Mesenchymal stem cell (in vitro differentiated cells and primary cell): ENCODE results near the gene P2RX5.

Source experiments
- DNase-seq: peaks from one replicate; pipeline ENCODE4 v3.0.0-alpha.2; 2013
- H2AFZ ChIP-seq: one replicate; pipeline ENCODE4 v1.6.1; 2013; ENCODE audit warnings: low read depth, mild to moderate bottlenecking, control low read depth, inconsistent platforms, low read length, moderate library complexity
- H2AK5ac ChIP-seq: 2 replicates; pipeline ENCODE4 v1.6.1; 2013; ENCODE audit warnings: low read length, moderate library complexity, mild to moderate bottlenecking, inconsistent platforms; ENCODE audit not compliant: severe bottlenecking
- H2BK120ac ChIP-seq: one replicate; pipeline ENCODE4 v1.6.1; 2013; ENCODE audit warnings: low read depth, mild to moderate bottlenecking, inconsistent platforms, low read length, moderate library complexity
- H2BK12ac ChIP-seq, 2 experiments: one replicate each; pipeline ENCODE4 v1.6.1; 2013; ENCODE audit warnings: inconsistent platforms in 2 of 2, low read length in 2 of 2, mild to moderate bottlenecking in 2 of 2, moderate library complexity in 2 of 2, control low read depth in 1 of 2
- H2BK15ac ChIP-seq: one replicate; pipeline ENCODE4 v1.6.1; 2013; ENCODE audit warnings: mild to moderate bottlenecking, low read depth, inconsistent platforms; ENCODE audit not compliant: poor library complexity, severe bottlenecking
- H2BK5ac ChIP-seq: 2 replicates; pipeline ENCODE4 v1.6.1; 2013; ENCODE audit warnings: low read depth, mild to moderate bottlenecking, low read length, control low read depth, inconsistent platforms; ENCODE audit not compliant: poor library complexity, severe bottlenecking
- H3K14ac ChIP-seq, 2 experiments: one replicate each; pipeline ENCODE4 v1.6.1; 2013; ENCODE audit warnings: inconsistent platforms in 2 of 2, low read length in 2 of 2, control low read depth in 1 of 2, mild to moderate bottlenecking in 1 of 2, moderate library complexity in 1 of 2
- H3K18ac ChIP-seq, 2 experiments: one replicate each; pipeline ENCODE4 v1.6.1; 2013; ENCODE audit warnings: inconsistent platforms in 2 of 2, low read length in 2 of 2, control low read depth in 1 of 2, low read depth in 1 of 2, mild to moderate bottlenecking in 1 of 2
- H3K23ac ChIP-seq, 2 experiments: one replicate each; pipeline ENCODE4 v1.6.1; 2013; ENCODE audit warnings: inconsistent platforms in 2 of 2, low read length in 2 of 2, mild to moderate bottlenecking in 2 of 2, moderate library complexity in 2 of 2, control low read depth in 1 of 2
- H3K27ac ChIP-seq: 2 replicates; pipeline ENCODE4 v1.5.1; 2013; ENCODE audit warnings: mild to moderate bottlenecking, moderate library complexity, low read length, control low read depth, inconsistent platforms; ENCODE audit not compliant: poor library complexity, severe bottlenecking
- H3K27me3 ChIP-seq, 2 experiments: 2 replicates each; pipeline versions ENCODE4 v1.6.1 to v1.7.0; 2013; ENCODE audit warnings: low read length in 2 of 2, mild to moderate bottlenecking in 2 of 2, moderate library complexity in 2 of 2, control low read depth in 1 of 2, inconsistent platforms in 1 of 2; ENCODE audit not compliant: control insufficient read depth in 1 of 2, insufficient read depth in 1 of 2
- H3K36me3 ChIP-seq, 2 experiments: 2 replicates each; pipeline versions ENCODE4 v1.6.1 to v1.7.0; 2013; ENCODE audit warnings: low read length in 2 of 2, control low read depth in 1 of 2, inconsistent platforms in 1 of 2, low read depth in 1 of 2, mild to moderate bottlenecking in 1 of 2; ENCODE audit not compliant: insufficient read depth in 2 of 2, control insufficient read depth in 1 of 2
- H3K4ac ChIP-seq, 2 experiments: one replicate each; pipeline ENCODE4 v1.6.1; 2013; ENCODE audit warnings: inconsistent platforms in 2 of 2, low read length in 2 of 2, mild to moderate bottlenecking in 2 of 2, moderate library complexity in 2 of 2, control low read depth in 1 of 2, low read depth in 1 of 2
- H3K4me1 ChIP-seq: 2 replicates; pipeline ENCODE4 v1.6.1; 2013; ENCODE audit warnings: low read depth, low read length, control low read depth; ENCODE audit not compliant: control insufficient read depth, insufficient read depth
- H3K4me2 ChIP-seq: 2 replicates; pipeline ENCODE4 v1.6.1; 2013; ENCODE audit warnings: low read length, mild to moderate bottlenecking, inconsistent platforms; ENCODE audit not compliant: poor library complexity, severe bottlenecking
- H3K4me3 ChIP-seq, 2 experiments: 2 replicates each; pipeline versions ENCODE4 v1.5.1 to v1.7.0; 2013; ENCODE audit warnings: low read length in 2 of 2, mild to moderate bottlenecking in 2 of 2, control low read depth in 1 of 2, low read depth in 1 of 2; ENCODE audit not compliant: insufficient read depth in 1 of 2
- H3K79me1 ChIP-seq: replicated peaks from 2 replicates; pipeline ENCODE4 v1.6.1; 2013; ENCODE audit warnings: mild to moderate bottlenecking, control low read depth, low read length, inconsistent platforms; ENCODE audit not compliant: poor library complexity, severe bottlenecking
- H3K9ac ChIP-seq: 2 replicates; pipeline ENCODE4 v1.7.0; 2013; ENCODE audit warnings: mild to moderate bottlenecking, low read length, moderate library complexity
- H3K9me3 ChIP-seq: 2 replicates; pipeline ENCODE4 v1.7.0; 2013; ENCODE audit warnings: mild to moderate bottlenecking, low read length; ENCODE audit not compliant: control insufficient read depth
- H4K8ac ChIP-seq: one replicate; pipeline ENCODE4 v1.6.1; 2013; ENCODE audit warnings: inconsistent platforms, mild to moderate bottlenecking, low read length, moderate library complexity
- H4K91ac ChIP-seq: one replicate; pipeline ENCODE4 v1.6.1; 2013; ENCODE audit warnings: mild to moderate bottlenecking, low read length, inconsistent platforms
- WGBS: methylation state at CpG from one replicate; pipeline ENCODE4 v1.1.7; 2013; ENCODE audit warnings: mixed read lengths; 5-methylcytosine and 5-hydroxymethylcytosine counted together

Gene P2RX5

GRCh38 chr17:3678821-3679530 lies 17.0 kb downstream of the P2RX5 start:
- H3K27me3 ChIP-seq: peaks cover 30 to 54% of the 10 kb centered on the region in 2 experiments
- no peak overlapping the region for H4K8ac ChIP-seq
- H2BK15ac ChIP-seq: no peak overlapping the region
- no peak for DNase-seq
- H3K23ac ChIP-seq: no peak overlapping the region
- H3K4me2 ChIP-seq: no peak overlapping the region
- no peak overlapping the region for H3K4me3 ChIP-seq
- WGBS: 93% methylated on average over 27 of the region's 27 CpGs
- no peak overlapping the region for H2BK120ac ChIP-seq
- no peak overlapping the region for H2AK5ac ChIP-seq
- H2BK5ac ChIP-seq: no peak overlapping the region
- no peaks in the 10 kb centered on the region for H3K79me1 ChIP-seq
- H3K27ac ChIP-seq: no peak overlapping the region
- H3K9me3 ChIP-seq: no peaks in the 10 kb centered on the region
- H4K91ac ChIP-seq: no peak overlapping the region
- no peak overlapping the region for H3K14ac ChIP-seq
- peaks cover 11% of the 10 kb centered on the region for H3K4me1 ChIP-seq
- H2BK12ac ChIP-seq: no peak overlapping the region
- no peak overlapping the region for H2AFZ ChIP-seq
- H3K18ac ChIP-seq: no peak overlapping the region
- H3K4ac ChIP-seq: no peak overlapping the region
- H3K9ac ChIP-seq: no peak overlapping the region
- no peaks in the 10 kb centered on the region for H3K36me3 ChIP-seq

- no peak for DNase-seq
- no peak overlapping the region for H3K4me3 ChIP-seq
- no peak overlapping the region for H3K23ac ChIP-seq
- no peaks in the 10 kb centered on the region for H3K79me1 ChIP-seq
- H2BK12ac ChIP-seq: no peak overlapping the region
- WGBS: 52% methylated on average over 15 of the region's 16 CpGs
- no peak overlapping the region for H3K9ac ChIP-seq
- no peak overlapping the region for H2BK120ac ChIP-seq
- H2AFZ ChIP-seq: no peak overlapping the region
- no peak overlapping the region for H3K27ac ChIP-seq
- H2BK15ac ChIP-seq: no peak overlapping the region
- no peaks in the 10 kb centered on the region for H3K9me3 ChIP-seq
- H3K4ac ChIP-seq: no peak overlapping the region
- H4K8ac ChIP-seq: no peak overlapping the region
- H3K14ac ChIP-seq: no peak overlapping the region
- H4K91ac ChIP-seq: no peak overlapping the region
- no peak overlapping the region for H2AK5ac ChIP-seq
- no peaks in the 10 kb centered on the region for H3K36me3 ChIP-seq
- no peak overlapping the region for H3K18ac ChIP-seq
- peaks cover 11% of the 10 kb centered on the region for H3K4me1 ChIP-seq
- H2BK5ac ChIP-seq: no peak overlapping the region
- no peak overlapping the region for H3K4me2 ChIP-seq
- peaks cover 26 to 50% of the 10 kb centered on the region in 2 experiments for H3K27me3 ChIP-seq
Measured at GRCh38 chr17:3678095-3678820, 17.7 kb downstream of the P2RX5 start.

DNA sequence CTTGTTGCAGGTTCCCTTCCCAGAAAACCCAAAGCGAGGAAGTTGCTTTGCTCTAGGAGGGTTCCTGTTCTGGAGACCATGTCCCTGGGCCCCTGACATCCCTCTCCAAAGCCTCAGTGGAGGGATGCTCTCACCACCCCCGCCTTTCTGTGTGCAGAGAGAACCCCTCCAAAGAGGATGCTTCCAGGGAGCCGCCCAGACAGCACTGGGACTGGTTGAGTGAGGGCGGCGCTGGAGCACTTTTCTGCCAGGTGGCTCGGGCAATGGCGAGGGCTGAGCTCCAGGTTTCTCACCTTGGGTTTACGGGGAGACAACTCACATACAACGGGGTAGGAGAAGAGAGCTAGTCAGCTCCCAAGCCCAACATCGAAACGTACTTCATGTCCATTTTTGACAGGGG lies 20.1 kb downstream of the P2RX5 start:
- no peak overlapping the region for H4K91ac ChIP-seq
- DNase-seq: no peak
- no peak overlapping the region for H2BK120ac ChIP-seq
- H3K27ac ChIP-seq: no peak overlapping the region
- H3K27me3 ChIP-seq: peaks cover 16 to 33% of the 10 kb centered on the region in 2 experiments
- no peak overlapping the region for H3K4ac ChIP-seq
- H3K4me2 ChIP-seq: no peak overlapping the region
- no peaks in the 10 kb centered on the region for H3K36me3 ChIP-seq
- no peak overlapping the region for H2BK12ac ChIP-seq
- H4K8ac ChIP-seq: no peak overlapping the region
- H2BK15ac ChIP-seq: no peak overlapping the region
- no peak overlapping the region for H2BK5ac ChIP-seq
- no peaks in the 10 kb centered on the region for H3K9me3 ChIP-seq
- H3K14ac ChIP-seq: no peak overlapping the region
- H3K9ac ChIP-seq: no peak overlapping the region
- H3K4me1 ChIP-seq: peaks cover 11% of the 10 kb centered on the region
- no peak overlapping the region for H2AK5ac ChIP-seq
- no peak overlapping the region for H3K18ac ChIP-seq
- H3K23ac ChIP-seq: no peak overlapping the region
- H3K79me1 ChIP-seq: peaks cover 6% of the 10 kb centered on the region
- WGBS: 93% methylated on average over 11 of the region's 11 CpGs
- no peak overlapping the region for H2AFZ ChIP-seq
- no peak overlapping the region for H3K4me3 ChIP-seq

GRCh38 chr17:3672571-3672970 lies 23.4 kb downstream of the P2RX5 start:
- WGBS: 98% methylated on average over 3 of the region's 4 CpGs
- Histone ChIP-seq H3K27ac (no peak overlapping the region), H2BK120ac (no peak overlapping the region), H3K4ac (no peak overlapping the region), H2AFZ (no peak overlapping the region), H3K9me3 (no peaks in the 10 kb centered on the region), H3K4me3 (no peak overlapping the region), H4K91ac (no peak overlapping the region), H3K36me3 (peaks cover 0 to 3% of the 10 kb centered on the region in 2 experiments), H3K4me1 (peaks cover 5% of the 10 kb centered on the region), H3K14ac (no peak overlapping the region), H2BK5ac (no peak overlapping the region), H3K9ac (no peak overlapping the region), H3K23ac (no peak overlapping the region), H2AK5ac (no peak overlapping the region), H4K8ac (no peak overlapping the region), H2BK12ac (no peak overlapping the region), H2BK15ac (no peak overlapping the region), H3K27me3 (peaks cover 12 to 18% of the 10 kb centered on the region in 2 experiments), H3K79me1 (peaks cover 6% of the 10 kb centered on the region), H3K18ac (no peak overlapping the region), H3K4me2 (no peak overlapping the region)
- no peak for DNase-seq
